Esophagus squamous epithelium (tissue), 4 donors: ENCODE results near the gene HSPA12A.

Source experiments
- POLR2A ChIP-seq, 4 donors: fragments of 450-650 bp; IDR thresholded peaks; one replicate each; pipeline ENCODE4 v1.6.1; 2017; ENCODE audit warnings: antibody characterized with exemption in 4 of 4, mild to moderate bottlenecking in 4 of 4, moderate library complexity in 3 of 4
- TF ChIP-seq, protein P1 (sequence below), 6 experiments: fragments of 450-650 bp in 4 of 6; fragments of 200-600 bp in 2 of 6; sonication (generic) in 2 of 6; IDR thresholded peaks; one replicate each; pipeline ENCODE4 v1.5.1; 2016 to 2019; ENCODE audit warnings: antibody characterized with exemption in 6 of 6, mild to moderate bottlenecking in 4 of 6, moderate library complexity in 4 of 6

DNA sequence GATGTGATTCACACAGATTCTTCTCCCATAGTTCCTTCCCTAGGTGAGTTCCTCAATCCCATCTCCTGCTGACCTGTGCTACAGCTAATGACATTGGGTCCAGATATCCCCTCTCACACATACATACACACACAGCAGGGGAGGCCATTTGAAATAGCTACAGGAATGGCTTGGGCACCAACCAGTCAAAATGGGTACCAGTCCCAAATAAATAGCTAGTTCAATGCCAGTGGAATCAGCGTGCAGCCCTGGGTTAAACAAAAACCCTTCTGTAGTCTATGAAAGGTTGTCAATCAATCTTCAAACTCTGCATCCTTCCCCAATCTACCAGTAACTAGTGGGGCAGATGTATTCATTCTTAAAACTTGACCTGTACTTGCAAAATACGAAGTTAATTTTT, 112.3 kb downstream of the HSPA12A start:
- TF ChIP-seq, protein P1, sequence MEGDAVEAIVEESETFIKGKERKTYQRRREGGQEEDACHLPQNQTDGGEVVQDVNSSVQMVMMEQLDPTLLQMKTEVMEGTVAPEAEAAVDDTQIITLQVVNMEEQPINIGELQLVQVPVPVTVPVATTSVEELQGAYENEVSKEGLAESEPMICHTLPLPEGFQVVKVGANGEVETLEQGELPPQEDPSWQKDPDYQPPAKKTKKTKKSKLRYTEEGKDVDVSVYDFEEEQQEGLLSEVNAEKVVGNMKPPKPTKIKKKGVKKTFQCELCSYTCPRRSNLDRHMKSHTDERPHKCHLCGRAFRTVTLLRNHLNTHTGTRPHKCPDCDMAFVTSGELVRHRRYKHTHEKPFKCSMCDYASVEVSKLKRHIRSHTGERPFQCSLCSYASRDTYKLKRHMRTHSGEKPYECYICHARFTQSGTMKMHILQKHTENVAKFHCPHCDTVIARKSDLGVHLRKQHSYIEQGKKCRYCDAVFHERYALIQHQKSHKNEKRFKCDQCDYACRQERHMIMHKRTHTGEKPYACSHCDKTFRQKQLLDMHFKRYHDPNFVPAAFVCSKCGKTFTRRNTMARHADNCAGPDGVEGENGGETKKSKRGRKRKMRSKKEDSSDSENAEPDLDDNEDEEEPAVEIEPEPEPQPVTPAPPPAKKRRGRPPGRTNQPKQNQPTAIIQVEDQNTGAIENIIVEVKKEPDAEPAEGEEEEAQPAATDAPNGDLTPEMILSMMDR (IDR thresholded peaks at IDR 0.05), result no peak
- no peak for TF ChIP-seq POLR2A (IDR thresholded peaks at IDR 0.05)
